K562 (cell line): ENCODE measurements around the gene CHTOP. TPM values are rescaled to one million over a fixed set of nuclear protein-coding genes. Genes with fewer than 3 reads are reported as not detected.

Experiments used
- AFF1 ChIP-seq, 2 experiments: fragments of 450-650 bp; IDR thresholded peaks; 2 replicates each; pipeline ENCODE4 v1.6.1; 2018; ENCODE audit warnings: mild to moderate bottlenecking in 2 of 2, low read depth in 1 of 2; ENCODE audit not compliant: partially characterized antibody in 2 of 2
- CAMTA2 ChIP-seq: fragments of 250-450 bp; sonication (Bioruptor Pico); conservative IDR thresholded peaks from 2 replicates; pipeline ENCODE4 v1.5.1; 2022
- CTCF ChIP-seq, 3 experiments: IDR thresholded peaks in 2 of 3; conservative IDR thresholded peaks in 1 of 3; 2 replicates each; pipeline ENCODE4 v1.5.1; 2011 to 2012; ENCODE audit warnings: low read length in 3 of 3, mild to moderate bottlenecking in 3 of 3, control low read depth in 2 of 3, improper control_type of control experiment in 1 of 3, inconsistent platforms in 1 of 3, low read depth in 1 of 3, mixed read lengths in 1 of 3, moderate library complexity in 1 of 3; ENCODE audit not compliant: insufficient read depth in 2 of 3
- HDAC1 ChIP-seq, 2 experiments: fragments of 450-650 bp; IDR thresholded peaks; 2 replicates each; pipeline ENCODE4 v1.6.1; 2016 to 2017; ENCODE audit warnings: inconsistent platforms in 1 of 2, mild to moderate bottlenecking in 1 of 2, moderate library complexity in 1 of 2
- HEY1 ChIP-seq: fragments of 250-450 bp; sonication (Bioruptor Pico); IDR thresholded peaks from 2 replicates; pipeline ENCODE4 v1.5.0; 2020; ENCODE audit warnings: mild to moderate bottlenecking, moderate library complexity, borderline replicate concordance
- MGA ChIP-seq: fragments of 450-650 bp; IDR thresholded peaks from 2 replicates; pipeline ENCODE4 v1.6.1; 2016; ENCODE audit warnings: mild to moderate bottlenecking, moderate library complexity
- SIRT6 ChIP-seq: IDR thresholded peaks from one replicate; pipeline ENCODE4 v1.6.1; 2012; ENCODE audit warnings: low read depth, mild to moderate bottlenecking, control low read depth, inconsistent platforms, low read length, moderate library complexity
- ZNF445 ChIP-seq: fragments of 250-450 bp; sonication (Bioruptor Pico); IDR thresholded peaks from 2 replicates; pipeline ENCODE4 v1.4.0; 2020; ENCODE audit warnings: low read depth, mild to moderate bottlenecking, moderate library complexity
- polyA plus RNA-seq, 8 experiments: library from polyadenylated mRNA; depleted of rRNA in 4 of 8; stranded (reverse) in 5 of 8; unstranded in 3 of 8; fragments of >200 nt; fragmentation: Nextera tagmentation in 2 of 8; fragmentation: Illumina TruSeq in 1 of 8; extraction: Ambion mirVana in 2 of 8; extraction: Trizol in 1 of 8; gene quantifications; 2 replicates each; pipeline versions ENCODE4 v1.2.1 to v1.2.3, GENCODE V29; 2011 to 2014; ENCODE audit warnings: inconsistent platforms in 1 of 8, missing spikeins in 1 of 8
- total RNA-seq, 7 experiments: library from RNA; depleted of rRNA in 6 of 7; stranded (reverse); fragments of >200 nt in 6 of 7; fragmentation: Illumina TruSeq in 2 of 7; extraction: Trizol in 2 of 7; gene quantifications; 2 replicates each; pipeline versions ENCODE4 v1.2.1 to v1.2.3, GENCODE V29; 2011 to 2021; ENCODE audit warnings: low replicate concordance in 1 of 7

CHTOP gene
- total and polyA plus RNA-seq, 9 of the 15 experiments (the other 6 are each of a cell fraction or from before 2014, with no cell fraction given), result 10.2 to 91.8 (median 60.8) TPM

DNA sequence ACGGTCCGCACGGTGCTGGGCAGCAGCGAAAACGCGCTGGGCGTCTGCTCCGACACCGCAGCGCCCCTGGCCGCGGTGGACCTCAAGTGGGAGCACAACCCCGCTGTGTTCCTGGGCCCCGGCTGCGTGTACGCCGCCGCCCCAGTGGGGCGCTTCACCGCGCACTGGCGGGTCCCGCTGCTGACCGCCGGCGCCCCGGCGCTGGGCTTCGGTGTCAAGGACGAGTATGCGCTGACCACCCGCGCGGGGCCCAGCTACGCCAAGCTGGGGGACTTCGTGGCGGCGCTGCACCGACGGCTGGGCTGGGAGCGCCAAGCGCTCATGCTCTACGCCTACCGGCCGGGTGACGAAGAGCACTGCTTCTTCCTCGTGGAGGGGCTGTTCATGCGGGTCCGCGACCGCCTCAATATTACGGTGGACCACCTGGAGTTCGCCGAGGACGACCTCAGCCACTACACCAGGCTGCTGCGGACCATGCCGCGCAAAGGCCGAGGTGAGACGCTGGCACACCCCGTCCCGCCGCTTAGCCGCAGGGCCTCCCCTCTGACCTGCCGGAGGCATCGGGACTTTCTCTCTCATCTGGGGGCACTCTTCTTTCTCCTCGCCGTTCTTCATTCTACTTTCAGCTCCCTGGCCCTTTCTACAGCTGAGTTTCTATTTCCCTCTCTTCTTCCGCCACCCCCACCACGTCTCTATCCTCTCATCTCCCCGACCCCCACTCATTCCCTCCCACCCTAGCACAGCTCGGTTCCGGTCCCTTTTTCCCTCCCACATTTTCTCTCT lies 45.7 kb downstream of the CHTOP start (continued):
- TF ChIP-seq AFF1 (IDR thresholded peaks at IDR 0.05; ENCODE audit: low read depth in 1 of 2, partially characterized antibody in 2 of 2) (no peak), MGA (peak; percentile 17; the same call in 1 of the 2 replicates), CAMTA2 (CRISPR knock-in tag) (no peak), HEY1 (CRISPR knock-in tag) (no peak), HDAC1 (IDR thresholded peaks at IDR 0.05) (no peak), CTCF (IDR thresholded peaks at IDR 0.05 in 2 of 3, conservative IDR thresholded peaks at IDR 0.05 in 1 of 3; ENCODE audit: insufficient read depth in 2 of 3, low read depth in 1 of 3, low read length in 3 of 3) (0 out of 6 replicates have a peak, but pooled peaks of 2 of the 3 experiments have one; percentile 1 to 6), SIRT6 (no peak), ZNF445 (no peak)
